ENCODE results near the gene GSTA2.
"Not testable (repeated sequence)": the region's sequence is repeated elsewhere in the genome, so short reads cannot be mapped to it uniquely, and the experiment has no call there.

The GSTA2 gene

DNA sequence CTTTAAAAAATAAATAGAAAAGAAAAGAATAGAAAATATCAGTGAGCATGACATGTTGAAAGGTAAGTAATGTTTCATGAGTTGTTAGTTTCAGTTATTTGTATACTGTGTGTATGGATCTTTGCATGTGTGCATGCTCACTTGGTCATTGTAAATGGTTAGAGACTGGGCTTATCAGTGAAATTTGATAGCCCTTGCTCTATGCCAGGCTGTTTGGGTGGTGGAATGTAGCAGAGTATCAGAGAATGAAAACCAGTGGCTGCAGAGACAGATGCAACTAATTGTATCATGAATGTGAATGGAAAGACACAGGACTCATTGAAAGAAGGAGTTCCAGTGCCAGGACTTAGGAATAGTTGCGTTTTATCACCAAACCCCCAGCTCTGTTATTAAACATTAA lies 4.2 kb downstream of the GSTA2 start:
- DNase-seq = no peak

DNA sequence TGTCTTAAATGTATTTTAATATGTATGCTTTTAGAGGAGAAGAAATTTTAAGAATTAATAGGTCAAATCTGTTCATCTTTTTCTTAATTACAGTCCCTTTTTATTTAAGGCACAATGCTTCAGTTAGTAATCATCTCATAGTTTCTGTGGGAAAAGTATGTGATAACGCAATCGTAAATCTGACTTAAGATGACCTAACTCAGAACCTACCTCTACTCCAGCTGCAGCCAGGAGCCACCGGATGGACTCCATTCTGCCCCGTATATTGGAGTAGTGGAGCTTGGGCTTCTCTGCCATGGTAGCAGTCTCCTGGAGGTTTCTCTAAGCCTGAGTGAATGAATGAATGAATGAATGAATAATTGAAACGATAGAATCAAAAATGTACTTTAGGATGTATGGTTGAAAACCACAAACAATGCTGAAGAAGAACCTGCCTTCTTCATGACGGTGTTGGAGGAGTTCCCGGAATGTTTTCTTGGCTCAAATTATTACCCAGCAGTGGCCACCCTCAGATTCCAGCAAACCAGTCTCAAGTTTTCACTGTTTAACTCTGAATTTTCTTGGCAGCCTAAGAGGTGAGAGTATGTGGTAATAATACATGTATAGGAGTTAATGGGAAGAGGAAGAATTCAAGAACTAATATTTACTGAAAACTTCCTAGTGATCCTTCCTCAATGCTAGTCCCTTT lies 5.5 kb downstream of the GSTA2 start:
- DNase-seq = not testable (repeated sequence)

DNA sequence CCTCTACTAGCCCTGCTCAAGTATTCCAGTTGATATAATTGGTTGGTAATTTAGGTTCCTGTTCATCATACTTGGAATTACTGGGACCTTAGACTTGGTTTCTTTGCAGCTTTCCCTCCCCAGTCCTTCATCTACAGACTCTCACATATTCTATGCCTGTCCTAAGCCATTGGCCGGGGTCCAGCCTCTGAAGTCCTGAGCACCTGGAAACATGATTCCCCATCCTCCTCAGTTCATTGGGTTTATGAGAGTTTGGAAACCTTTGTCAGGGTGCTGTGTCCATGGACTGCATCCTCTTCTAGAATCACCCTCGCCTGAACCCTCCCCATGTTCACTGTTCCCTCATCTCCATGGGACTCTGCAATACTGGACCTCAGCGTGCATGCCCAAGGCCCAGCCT lies 8.8 kb downstream of the GSTA2 start:
- DNase-seq = no peak

DNA sequence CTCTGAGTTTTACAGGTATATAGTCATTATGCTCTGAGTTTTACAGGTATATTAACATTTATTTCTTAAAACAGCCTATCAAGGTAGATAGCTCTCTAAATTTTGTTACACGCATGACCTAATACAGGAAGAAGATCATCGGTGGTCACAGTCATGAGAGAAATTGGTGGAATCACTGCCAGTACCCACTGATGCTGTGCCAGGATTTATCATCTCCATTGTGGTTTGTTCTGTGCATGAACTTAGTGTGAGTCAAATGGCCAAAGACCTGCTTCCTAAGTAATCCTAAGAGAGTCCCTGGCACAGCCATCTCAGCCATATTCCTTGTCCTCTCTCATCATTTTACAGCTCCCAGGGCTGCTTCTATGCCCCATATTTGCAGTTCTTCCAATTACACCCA lies 10.1 kb downstream of the GSTA2 start:
- not testable (repeated sequence) for DNase-seq

DNA sequence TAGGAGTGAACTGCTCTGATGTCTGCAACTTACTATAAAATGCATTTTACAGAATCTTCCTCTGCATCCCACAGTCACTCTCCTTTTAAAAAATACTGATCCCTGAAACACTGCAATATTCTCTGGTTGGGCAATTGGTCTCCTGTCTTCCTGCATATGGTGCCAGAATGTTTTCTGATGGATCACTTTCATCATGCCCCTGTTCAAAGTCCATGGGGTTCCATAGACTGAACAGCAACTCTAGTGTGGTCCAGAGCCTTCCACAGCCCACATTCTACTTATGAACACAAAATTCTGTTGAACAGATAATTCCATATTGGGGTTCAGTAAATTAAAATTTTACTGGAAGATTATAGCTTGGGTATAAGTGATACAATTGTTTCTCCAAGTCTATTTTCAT lies 11.0 kb downstream of the GSTA2 start:
- DNase-seq = no peak

DNA sequence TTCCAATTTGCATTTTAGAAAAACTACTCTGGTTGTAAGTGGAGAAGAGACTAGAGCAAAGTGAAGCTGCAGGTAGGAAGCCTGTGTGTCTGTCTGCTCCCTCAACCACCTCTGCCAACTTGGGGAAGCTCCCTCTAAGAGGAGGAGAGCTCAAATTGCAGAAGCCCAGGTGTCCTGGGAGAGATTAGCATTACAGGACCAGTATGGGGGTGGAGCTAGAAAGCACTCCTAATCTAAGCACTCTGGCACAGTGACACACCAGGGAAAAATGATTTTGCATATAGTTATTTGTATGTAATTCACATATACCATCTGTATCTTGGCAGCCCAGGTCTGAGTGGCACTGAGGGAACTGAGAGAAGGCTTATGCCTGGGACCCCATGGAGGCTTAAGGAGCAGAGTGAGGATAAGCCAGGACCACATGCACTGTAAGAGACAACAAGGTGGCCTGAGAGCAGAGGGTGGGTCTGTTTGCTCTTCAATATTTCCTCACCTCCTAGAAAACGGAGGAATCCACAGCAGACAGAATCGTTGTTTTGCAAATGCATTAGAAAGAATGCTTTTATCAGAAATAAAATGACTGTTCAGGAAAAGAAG lies 13.6 kb downstream of the GSTA2 start:
- no peak for DNase-seq

DNA sequence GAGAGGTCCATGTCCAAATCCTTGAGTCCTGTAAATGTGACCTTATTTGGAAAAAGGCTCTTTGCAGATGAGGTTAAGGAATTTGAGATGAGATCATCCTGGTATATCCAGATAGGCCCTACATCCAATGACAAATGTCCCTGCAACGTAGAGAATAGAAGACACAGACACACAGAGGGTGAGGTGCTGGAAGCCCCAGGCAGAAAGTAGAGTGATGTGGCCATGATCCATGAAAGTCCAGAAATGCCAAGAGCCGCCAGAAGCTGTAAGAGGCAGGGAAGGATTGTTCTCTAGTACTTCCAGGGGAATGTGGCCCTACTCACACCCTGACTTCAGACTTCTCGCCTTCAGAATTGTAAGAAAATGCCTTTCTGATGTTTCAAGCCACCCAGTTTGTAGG lies 16.0 kb downstream of the GSTA2 start:
- not testable (repeated sequence) for DNase-seq

DNA sequence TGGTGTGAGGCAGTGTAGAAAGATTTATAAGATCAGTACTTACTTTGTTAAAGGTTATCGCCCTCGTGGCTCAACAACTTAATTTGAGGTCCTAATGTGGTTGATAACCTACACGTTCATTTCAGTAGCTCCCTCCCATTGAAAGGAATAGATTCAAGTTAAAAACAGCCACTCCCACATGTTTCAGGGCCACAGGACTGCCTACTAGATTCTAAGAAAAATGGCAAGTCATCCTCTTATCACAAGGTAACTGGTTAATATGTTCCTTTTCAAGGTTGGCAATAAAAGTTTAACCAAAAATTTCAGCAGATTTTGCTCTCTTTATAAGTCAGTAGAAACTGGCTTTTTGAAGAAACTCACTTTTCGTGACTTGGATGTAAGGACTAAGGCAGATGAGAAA lies 17.1 kb downstream of the GSTA2 start:
- DNase-seq = no peak

DNA sequence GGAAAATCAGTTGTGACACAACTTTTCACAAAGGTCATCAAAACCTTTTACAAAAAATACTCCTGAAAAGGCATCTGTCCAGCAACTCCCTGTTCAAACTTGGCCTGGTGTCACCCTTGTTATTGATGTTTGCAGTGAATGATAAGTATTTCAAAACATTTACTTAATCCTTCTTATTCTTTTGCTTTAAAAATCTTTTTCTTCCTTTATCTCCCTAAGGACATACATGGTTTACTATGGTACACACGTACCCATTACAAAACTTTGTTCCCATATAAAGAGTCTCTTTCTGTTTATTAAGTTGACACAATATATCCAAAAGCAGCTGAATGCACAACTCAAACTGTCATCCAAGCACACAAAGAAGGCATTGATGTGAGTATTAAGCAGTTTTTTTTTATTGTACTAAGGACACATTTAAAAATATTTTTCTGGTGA lies 17.5 kb downstream of the GSTA2 start:
- DNase-seq = no peak

DNA sequence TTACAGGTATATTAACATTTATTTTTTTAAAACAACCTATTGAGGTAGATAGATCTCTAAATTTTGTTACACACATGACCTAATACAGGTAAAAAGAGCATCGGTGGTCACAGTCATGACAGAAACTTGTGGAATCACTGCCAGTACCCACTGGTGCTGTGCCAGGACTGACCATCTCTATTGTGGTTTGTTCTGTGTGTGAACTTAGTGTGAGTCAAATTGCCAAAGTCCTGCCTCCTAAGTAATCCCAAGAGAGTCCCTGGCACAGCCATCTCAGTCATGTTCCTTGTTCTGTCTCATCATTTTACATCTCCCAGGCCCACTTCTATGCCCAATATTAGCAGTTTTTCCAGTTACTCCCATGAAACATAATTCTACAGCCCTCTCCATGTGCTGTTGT lies 21.4 kb downstream of the GSTA2 start:
- DNase-seq = no peak

DNA sequence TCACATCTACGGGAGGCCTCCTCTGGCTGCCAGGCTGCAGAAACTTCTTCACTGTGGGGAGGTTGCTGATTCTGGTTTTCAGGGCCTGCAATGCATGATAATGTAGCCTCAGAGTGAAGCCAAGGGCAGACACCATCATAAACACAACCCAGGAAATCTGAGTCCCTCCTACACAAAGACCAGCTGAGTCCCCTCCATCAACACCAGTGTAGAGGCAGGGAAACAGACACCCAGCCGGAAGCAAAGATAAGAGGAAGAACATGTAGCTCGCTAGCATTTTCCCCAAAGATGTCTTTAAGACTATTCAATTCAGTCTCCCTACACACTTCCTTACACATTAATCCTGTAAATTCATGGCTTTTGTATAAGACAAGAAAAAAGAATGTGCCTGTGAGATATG lies 23.6 kb downstream of the GSTA2 start:
- DNase-seq = no peak

DNA sequence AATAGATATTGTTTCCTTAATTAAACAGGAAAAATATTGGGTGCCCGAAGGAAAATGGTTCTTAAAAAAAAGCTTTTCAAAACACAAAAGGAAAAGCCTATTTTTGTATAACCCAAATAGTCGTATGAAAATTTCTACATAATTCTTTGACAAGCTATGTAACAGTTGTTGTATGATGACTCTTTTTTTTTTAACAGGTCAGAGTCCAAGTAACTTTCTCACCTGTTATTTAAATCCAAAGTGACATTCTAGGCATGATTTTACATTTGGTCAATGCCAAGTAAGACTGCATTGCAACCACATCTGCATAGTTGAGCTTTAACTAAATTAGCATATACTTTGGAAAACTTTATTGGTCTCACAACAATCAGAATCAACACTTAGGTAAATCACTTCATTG lies 24.1 kb downstream of the GSTA2 start:
- no peak for DNase-seq

DNA sequence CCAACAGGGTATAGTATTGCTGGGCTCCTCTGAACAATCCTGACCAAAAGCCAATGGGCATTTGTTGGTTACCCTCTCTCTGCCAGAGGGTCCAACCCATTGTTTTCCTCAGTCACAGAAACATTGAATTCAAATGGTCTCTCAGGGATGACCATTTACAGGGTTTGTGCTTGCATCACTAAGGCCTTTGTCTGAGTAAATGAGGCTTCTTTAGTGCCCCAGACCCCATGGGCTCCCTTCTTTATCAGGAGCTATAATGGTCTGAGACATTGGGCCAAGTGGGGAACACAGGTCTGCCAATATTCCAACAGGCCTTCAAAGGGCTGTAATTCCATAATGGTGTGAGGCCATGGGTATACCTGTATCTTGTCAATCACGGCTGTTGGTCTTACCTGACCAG lies 27.1 kb downstream of the GSTA2 start:
- no peak for DNase-seq

DNA sequence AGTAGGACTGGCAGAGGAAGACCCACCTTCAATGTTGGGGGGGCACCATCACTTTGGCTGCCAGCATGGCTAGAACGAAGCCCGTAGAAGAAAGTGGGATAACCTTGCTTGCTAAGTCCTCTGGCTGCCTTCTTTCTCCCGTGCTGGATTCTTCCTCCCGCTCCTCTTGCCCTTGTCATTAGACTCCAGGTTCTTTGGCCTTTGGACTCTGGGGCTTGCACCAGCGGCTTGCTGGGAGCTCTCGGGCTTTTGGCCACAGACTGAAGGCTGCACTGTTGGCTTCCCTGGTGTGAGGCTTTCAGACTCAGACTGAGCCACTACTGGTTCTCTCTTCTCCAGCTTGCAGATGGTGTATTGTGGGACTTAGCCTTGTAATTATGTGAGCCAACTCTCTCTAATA lies 28.2 kb downstream of the GSTA2 start:
- DNase-seq = no peak

DNA sequence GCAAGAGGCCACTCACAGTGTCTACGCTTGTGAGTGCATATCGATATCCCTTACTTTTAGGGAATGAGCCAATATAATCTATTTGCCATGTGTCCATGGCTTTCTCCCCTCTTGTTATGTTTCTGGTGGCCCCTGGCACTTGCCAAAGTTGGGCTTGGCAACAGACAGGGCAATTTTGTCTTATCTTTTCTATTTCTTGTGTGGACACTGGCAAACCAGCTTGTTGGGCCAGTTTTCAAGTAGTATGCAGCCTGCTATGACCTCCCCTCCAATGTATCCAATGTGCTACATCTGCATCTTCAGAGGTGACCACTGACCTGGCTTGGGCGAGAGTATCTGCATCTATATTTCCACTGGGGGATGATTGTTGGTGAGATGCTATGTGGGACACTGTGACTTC lies 29.2 kb downstream of the GSTA2 start:
- no peak for DNase-seq

DNA sequence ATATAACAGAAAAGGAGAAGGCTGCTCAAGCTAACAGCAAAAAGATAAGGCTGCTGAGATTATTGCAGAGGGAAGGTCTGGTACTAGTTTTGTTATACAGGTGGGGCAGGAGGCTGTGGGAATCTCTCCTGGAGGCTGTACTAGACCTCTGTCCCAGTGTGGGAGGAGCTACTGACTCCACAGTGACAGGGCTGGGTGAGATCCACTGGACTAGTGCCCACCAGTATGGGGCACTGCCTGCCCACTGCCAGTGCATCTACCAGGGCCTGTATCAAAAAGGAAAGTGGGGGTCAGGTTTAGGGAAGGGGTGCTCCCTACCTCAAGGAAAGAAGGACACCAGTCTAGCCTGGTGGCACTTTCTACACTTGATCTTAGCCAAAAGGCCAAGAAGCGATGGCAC lies 30.1 kb downstream of the GSTA2 start:
- no peak for DNase-seq

DNA sequence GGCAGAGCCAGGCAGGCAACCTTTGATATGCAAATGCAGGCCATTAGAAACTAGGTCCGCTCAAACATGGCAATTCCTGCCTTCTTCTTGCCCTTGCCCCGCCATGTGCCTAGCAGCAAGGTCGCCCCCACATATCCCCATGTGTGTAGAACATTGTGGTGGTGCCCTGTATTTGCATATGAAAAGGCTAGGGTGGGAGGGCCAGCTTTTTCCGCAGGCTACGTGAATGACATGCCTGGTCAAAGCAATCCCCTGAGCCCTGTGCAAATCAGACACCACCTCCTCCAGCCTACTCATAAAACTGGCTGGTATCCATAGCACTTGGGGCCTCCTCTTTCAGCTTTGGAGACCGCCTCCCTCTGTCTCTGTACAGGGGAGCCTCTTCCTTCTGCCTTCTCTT lies 31.6 kb downstream of the GSTA2 start:
- DNase-seq = no peak

DNA sequence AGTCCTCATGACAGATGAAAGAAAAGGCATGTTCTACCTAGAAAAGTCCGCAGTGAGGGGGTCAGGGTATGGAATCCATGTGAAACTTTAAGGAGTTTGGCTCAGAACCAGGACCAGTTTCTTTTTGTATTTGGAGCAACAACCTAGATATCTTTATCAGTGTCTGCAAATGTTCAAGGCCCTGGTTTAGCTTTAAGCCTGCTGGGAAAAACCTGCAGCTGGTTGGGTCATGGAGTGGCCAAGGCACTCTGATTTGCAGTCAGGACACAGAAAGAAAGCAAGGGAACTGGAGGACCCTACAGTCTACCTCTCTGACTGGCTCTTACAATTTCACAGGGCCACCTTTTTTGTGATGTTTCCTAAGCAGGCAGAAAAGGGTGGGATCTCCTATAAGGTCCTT lies 33.7 kb downstream of the GSTA2 start:
- DNase-seq = no peak

DNA sequence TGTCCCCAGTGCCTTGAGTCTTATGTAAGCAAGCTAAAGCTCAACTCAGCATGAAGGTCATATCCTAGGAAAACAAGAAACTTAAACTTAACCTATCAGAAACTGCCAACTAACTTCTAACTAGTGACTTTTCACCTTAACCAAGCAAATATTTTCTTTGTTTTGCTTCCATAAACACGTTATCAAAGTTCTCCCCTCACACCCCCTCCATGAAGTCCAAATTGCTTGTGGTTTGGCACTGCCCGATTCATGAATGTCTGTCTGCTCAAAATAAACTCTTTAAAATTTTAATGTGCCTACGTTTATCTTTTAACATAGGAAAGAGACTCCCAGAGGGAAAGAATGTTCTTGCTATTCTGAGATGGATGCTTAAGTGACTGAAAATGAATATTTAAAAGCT lies 34.9 kb downstream of the GSTA2 start:
- DNase-seq = no peak

DNA sequence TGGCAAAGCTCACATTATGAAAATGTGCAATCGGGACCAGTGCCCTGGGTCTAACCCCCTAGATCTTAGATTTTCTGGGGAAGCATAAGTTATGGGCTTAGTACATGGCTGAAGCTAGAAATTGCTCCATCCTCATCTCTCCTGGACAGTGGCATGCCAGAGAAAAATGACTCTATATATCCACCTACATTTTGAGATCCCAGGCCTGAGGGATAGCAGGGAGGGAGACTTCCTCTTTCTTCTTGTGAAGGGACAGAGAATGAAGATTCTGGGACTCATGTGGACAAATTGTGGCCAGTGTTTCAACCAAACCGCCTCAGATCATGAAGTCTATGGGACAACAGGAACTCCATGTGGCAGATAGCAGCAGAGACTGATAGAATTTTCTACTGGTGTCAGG lies 35.4 kb downstream of the GSTA2 start:
- DNase-seq = no peak

DNA sequence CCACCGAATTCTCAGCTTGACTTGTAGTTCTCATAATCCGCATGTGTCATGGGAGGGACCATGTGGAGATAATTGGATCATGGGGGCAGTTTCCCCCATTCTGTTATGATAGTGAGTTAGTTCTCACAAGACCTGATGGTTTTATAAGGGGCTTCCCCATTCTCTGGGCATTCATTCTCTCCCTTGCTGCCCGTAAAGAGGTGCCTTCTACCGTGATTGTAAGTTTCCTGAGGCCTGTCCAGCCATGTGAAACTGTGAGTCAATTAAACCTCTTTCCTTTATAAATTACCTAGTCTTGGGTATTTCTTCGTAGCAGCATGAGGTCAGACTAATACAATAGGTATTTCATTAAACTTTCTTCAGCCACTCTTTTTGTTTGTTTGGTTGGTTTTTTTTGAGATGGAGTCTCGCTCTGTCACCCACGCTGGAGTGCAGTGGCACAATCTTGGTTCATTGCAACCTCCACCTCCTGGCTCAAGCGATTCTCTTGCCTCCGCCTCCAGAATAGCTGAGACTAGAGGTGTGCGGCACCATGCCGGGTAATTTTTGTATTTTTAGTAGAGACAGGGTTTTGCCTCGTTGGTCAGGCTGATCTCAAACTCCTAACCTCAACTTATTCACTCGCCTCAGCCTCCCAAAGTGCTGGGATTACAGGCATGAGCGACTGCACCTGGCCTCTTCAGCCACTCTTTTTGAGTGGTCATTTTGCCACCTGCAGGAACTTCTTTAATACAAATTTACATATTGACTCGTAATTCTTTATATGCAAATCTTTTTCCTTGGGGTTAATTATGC lies 36.3 kb downstream of the GSTA2 start:
- no peak for DNase-seq

DNA sequence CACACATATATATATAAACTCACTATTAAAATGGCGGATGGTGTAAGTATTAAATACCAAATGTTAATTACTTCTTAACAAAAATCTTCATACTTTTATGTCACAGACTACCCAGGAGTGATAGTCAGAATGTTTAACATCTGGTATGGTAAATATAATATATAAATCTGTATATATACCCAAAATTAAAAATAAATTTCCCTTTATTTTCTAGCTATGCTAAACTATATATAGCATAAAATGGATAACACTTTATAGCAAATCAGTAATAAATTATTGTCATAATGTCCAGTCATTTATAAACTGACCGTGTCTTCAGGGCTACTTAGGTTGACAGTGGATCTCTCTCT lies 37.1 kb downstream of the GSTA2 start:
- no peak for DNase-seq

DNA sequence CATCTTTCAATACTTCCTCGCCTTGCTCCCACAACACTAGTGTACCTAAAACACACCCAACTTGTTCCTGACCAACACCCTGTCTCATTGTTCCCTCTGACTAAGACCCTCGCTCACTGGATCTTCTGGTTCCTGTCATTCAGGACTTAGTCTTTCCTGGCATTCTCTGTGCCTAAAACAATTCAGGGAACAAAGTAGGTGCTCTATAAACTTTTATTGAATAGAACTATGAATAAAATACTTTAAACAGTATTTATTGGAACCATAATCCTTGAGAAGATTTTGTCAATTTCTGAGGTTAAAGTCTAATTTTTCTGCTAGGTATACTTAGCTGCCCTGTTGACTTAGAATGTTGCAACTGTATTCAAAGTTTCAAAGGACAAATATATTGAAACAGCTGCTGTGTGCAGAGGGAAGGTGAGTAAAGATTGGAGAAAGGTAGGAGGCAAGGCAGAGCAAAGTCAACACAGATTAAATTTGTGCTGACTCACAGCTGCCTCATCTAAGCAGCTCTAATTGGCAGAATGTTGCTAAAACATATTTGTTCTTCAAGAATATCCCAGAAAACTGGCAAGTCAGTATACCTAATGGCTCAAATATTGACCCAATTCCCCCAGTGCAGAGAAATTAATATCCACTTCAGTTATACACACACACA lies 37.6 kb downstream of the GSTA2 start:
- DNase-seq = no peak

DNA sequence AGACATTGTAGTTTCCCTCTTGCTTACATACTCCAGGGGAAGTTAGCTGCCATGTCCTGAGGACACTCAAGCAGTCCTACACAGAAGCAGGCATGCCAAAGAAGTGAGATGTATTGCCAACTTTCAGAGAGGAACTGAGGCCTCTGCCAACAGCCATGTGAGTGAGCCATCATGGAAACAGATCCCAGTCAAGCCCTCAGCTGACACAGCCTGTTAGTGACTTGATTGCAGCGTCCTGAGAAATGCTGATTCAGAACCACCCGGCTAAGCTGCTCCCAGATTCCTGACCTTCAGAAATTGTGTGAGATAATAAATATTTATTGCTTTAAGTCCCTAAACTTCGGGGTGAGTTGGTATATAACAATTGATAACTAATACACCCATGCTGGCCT lies 38.1 kb downstream of the GSTA2 start:
- DNase-seq = no peak

Measured in KG1 (cell line).